Limb (tissue), 2 donors: ENCODE results near the gene LSM7.
"Not testable (repeated sequence)": the region's sequence is repeated elsewhere in the genome, so short reads cannot be mapped to it uniquely, and the experiment has no call there.

ENCODE experiments used
- DNase-seq, 2 donors: peaks; one replicate each; pipeline ENCODE4 v3.0.0-alpha.2; 2016; ENCODE audit errors: extremely low spot score in 2 of 2

LSM7 gene

DNA sequence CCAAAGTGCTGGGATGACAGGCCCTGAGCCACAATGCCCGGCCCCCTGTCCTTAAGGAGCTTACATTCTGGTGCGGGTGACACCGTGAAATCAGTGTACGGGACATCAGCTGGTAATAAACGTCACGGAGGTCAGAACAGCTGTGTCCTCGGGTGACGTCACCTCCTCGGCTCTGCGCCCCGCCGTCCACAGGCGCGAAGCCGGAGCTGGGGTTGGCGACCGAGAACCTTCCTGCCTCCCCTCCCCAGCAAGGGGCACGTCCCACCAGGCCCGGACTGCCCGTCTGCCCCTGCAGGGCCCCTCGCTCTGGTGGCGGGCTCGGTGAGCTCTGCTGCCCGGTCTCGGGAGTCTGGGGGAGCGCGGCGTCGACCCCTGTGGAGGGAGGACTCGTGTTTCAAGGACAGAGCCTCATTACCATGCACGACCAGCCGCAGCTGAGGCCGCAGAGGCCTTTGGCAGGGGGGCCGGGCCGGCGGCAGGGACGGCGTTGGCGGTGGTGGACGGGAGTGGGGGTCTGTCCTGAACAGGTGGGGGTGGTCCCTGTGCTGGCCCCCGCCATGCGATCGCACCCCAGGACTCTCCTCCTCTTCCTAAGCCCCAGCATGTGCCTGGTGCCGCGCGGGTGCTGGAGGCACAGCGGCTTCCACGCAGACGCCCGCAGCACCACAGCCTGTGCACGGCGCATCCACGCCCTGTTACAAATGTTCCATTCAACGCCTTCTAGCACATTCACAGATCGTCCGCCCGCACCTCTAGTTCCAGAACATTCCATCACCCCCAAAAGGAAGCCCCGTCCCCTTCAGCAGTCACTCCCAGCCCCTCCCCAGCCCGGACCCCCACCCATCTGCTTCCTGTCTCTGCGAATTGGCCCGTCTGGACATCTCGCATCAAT is 25.8 kb downstream of the LSM7 start:
- DNase-seq = peak; percentile 30 to 75

DNA sequence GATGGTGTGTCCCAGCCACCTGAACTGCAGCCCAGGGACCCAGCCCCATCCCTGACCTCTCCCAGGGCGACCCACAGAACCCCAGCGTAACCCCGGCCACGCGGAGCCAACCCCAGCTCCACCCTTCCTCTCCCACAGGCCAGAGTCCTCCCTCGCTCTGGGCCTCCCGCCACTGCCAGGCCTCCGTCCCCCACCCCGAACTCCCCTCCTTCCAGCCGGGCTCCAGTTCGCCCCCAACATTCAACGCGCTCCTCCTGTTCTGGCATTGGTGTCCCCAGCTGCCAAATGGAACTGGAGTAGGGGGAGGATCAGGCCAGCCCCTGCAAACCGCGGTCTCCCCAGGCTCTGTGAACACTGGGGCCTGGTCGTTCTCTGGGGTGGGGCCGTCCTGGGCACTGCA is 27.9 kb downstream of the LSM7 start:
- no peak for DNase-seq

DNA sequence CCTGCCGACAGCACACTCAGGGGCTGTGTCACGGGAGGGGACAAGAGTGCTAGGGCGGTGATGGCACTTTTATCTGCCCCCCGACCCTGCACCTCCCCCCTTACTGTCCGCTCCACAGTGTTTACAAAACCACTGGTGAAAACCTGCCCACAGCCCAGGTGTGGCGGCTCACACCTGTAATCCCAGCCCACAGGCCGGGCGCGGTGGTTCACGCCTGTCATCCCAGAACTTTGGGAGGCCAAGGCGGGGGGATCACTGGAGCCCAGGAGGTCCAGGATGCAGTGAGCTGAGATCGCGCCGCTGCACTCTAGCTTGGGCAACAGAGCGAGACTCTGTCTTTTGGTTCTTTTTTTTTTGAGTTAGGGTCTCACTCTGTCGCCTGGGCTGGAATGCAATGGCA is 32.2 kb downstream of the LSM7 start:
- no peak for DNase-seq

DNA sequence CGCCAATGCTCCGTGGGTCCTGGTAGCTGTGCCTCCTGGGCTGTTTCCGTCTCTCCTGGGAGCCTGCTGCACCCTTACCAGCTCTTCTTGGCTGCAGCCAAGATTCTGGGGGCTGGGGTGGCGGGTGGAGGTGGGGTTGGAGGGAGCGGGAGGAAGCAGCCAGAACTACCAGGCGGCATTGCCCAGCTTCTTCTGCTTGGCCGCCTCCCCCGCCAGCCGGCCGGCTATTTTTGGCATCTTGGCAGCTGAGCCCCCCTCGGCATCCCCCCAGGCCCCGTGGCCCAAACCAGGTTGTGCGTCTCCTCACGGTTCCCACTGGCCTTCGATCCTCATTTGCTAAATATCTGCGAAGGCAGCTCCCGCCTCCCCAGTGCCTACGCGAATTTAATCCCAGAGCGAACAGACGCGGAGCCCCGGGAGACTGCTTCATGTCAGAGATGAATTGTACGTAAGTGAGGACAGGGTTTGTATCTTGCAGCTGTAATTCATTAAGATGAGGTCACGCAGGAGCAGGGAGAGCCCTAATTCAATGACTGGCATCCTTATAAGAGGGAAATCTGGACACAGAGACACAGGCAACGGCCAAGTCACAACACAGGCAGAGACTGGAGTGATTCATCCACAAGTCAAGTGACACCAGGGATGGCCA is 33.6 kb downstream of the LSM7 start:
- no peak for DNase-seq

DNA sequence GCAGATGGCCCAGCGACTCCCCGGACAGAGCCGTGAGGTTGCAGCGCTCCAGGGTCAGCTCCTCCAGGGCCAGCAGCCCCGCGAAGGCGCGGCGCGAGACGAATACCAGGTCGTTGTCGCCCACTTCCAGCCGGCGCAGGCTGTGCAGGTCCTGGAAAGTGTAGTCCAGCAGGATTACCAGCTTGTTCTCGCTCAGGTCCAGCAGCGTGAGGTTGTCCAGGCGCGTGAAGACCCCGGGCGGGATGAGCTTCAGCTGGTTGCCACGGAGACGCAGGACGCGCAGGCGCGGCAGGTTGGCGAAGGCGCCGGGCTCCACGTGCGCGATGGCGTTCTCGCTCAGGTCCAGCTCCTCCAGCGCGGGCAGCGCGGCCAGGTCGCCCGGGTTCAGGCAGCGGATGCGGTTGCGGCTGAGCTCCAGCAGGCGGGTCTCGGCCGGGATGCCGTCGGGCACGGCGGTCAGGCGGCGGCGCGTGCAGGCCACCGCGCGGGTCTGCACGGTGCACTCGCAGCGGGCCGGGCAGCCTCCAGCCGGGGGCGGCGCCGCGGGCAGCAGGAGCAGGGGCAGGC is 37.1 kb downstream of the LSM7 start:
- DNase-seq = peak in 1 of 2 donors; percentile 71

DNA sequence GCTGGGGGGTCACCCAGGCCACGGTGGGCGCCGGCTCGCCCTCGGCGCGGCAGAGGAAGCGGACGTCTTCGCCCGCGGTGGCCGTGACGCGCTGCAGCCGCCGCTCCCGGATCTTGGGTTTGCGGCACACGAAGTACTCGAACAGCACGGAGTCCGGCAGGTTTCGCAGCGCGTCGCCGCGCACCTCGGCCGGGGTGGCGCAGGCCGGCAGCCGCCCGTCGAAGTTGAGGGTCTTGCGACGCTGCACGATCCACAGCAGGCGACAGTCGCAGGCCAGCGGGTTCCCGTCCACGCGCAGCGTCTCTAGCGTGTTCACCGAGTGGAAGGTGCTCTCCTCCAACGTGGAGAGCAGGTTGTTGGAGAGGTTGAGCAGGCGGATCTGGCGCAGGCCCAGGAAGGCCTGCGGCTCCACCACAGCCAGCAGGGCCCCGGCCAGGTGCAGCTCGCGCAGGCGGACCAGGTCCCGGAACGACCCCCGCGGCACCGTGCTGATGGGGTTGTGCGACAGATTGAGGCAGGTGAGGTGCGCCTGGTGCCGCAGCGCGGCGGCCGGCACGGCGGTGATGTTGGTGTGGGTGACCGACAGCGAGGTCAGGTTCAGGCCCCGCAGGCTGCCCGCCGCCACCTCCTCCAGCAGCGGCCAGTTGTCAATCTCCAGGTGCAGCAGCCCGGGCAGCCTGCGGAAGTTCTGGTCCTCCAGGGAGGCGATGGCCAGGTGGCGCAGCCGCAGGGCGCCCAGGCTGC is 37.8 kb downstream of the LSM7 start:
- DNase-seq = no peak

DNA sequence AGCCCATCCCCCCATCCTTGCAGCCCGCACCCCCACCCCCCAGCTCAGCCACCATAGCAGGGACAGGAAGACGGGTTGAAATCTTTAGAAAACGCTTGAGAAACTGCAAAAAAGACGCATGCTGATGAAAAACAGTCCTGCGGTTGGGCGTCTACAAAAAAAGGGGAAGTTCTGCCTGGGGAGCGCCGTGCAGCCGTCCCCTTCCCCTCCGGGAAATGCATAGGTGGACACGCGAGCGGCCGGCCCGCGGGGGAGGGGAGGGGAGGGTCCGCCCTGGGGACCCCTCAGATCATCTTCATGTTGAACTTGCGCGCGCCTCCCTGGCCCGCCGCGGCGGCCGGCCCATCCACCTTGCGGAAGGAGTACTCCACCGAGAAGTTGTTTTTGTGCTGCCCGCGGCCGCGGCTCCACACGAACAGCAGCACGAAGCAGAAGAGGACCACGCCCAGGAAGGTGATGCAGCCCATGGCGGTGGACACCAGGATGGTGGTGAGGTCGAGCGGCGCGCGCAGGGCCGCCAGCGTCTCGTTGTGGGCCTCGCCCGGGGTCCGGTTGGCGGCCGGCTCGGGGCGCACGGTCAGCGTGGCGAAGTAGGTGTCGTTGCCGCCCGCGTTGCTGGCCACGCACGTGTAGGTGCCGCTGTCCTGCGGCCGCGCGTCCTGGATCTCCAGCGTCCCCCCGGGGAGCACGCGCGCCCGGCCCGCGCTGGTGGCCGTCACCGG is 38.5 kb downstream of the LSM7 start:
- no peak for DNase-seq

DNA sequence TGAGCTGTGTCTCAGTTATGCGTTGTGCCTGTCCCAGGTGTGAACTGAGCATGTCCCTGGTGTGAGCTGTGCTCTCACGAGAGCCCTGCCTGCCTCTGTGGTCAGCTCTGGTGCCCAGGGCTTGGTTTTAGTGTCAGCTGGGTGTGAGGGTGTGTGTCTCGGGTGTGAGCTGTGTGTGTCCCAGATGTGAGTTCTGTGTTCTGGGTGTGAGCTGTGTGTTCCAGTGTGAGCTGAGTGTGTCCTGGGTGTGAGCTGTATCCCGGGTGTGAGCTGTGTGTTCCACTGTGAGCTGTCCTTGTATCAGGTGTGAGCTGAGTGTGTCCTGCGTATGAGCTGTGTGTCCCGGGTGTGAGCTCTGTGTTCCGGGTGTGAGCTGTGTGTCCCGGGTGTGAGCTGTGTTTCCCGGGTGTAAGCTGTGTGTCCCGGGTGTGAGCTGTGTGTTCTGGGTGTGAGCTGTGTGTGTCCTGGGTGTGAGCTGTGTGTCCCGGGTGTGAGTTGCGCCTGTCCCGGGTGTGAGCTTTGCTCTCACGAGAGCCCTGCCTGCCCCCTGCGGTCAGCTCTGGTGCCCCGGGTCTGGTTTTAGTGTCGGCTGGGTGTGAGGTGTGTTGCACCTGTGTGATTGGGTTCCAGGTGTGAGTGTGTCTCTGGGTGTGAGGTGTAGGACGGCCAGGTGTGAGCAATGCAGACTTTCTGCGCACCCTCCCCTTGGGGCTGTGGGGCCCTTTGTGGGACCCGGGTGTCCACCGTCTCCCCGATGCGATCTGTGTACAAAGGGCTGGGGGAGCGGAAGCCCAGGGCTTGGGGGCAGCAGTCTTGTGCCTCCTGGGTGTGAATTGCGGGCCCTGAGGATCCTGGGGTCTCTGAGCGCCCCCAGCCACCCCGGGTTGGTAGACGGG is 39.3 kb downstream of the LSM7 start:
- no peak for DNase-seq

DNA sequence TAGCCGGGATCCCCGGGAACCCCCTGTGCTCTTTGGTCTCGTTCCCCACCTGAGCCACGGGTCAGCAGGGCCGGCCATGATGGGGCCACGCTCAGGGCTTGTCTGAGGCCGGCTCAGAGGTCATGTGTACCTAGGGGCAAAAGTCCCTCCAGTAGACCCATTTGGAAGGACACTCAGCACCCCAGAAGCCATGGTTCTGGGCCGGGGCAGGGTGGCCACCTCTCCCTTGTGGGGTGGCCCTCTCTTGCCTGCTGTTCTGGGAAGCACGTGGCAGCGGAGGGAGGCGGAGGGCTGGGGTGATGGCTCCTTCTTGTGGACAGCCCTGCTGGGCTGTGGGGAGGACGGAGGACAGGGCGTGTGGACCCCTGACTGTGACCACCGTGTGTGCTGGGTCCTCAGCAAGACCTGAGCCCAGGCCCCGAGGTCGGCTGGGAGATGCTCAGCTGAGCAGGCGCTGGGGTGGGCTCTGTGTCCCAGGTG is 40.0 kb downstream of the LSM7 start:
- no peak for DNase-seq

DNA sequence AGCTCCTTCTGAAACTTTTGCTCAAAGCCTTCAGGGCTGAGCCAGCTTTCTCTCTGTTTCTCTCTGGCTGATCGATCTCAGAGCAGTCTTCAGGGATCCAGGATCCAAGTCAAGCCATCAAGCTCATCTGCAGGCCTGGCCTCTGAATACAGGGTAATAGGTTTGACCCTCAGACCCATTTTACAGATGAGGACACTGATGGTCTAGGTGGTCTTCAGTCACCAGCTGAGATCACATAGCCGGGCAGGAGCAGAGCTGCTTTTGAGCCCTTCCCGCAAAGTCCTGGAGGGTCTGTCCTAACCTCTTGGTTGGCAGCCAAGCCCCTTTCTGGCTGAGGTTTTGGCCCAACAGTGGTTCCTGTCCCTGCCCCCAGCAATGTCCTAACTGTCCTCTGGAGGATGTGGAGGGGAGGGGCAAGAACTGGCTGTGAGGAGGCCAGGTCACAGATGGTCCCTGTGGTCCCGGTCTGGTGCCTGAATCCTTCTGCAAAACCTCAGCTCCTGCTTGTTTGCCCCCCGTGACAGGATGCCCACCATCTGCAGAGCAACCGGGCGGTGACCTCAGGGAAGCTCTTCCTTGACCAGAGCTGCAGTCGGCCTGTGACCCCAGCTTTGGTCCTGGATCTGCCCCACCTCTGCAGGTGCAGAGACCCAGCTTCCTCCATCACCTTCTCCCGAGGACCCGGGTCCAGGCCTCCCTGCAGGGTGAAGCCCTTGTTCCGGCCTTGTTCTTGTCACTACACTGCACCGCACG is 40.6 kb downstream of the LSM7 start:
- no peak for DNase-seq

DNA sequence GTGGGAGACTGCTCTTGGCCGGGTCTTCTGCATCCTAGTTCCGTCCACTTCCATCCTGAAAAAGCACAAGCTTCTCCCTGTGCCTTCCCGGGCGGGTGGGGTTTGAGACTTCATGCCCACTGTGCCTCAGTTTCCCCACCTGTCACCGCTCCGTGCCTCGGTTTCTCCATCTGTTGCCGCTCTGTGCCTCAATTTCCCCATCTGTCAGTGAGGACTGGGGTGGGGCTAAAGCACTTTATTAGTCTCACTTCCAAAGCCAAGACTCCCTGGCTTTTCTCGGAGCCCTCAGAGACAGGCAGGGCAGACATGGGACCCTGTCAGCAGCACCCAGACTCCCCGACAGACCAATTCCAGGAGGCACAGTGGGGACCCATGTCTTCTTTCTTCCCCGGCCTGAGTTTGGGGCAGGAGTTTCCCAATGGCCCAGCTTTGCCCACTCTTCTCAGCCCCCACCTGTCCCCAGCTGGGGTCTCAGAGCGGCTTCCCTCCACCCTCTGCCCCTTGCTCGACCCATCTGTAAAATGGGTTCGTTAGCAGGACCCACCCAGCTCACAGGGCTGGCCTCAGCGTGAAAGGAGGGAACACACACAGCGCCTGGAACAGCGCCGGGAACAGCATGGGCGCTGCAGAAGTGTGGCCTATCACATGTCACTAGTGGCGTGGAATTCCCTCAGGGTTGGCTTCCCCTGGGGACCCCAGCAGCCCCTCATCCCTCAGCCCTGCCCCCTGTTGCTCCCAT is 41.8 kb downstream of the LSM7 start:
- no peak for DNase-seq

DNA sequence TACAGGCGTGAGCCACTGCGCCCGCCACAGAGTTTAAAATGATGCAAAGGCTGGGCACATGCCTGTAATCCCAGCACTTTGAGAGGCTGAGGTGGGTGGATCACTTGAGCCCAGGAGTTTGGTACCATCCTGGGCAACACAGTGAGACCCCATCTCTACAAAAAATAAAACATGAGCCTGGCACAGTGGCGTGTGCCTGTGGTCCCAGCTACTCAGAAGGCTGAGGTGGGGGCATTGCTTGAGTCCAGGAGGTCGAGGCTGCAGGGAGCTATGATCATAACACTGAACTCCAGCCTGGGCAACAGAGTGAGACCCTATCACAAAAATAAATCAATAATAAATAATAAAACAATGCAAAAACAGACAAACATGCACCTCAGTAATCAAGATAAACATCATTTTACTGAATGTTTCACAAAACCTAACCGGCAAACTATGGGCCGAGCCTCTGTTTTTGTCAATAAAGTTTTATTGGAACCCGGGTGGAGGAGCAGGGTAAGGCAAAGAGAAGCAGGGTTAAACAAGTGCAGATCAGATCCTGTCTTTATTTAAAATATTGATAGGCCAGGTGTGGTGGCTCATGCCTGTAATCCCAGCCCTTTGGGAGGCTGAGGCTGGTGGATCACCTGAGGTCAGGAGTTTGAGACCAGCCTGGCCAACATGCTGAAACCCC is 44.4 kb downstream of the LSM7 start:
- no peak for DNase-seq

DNA sequence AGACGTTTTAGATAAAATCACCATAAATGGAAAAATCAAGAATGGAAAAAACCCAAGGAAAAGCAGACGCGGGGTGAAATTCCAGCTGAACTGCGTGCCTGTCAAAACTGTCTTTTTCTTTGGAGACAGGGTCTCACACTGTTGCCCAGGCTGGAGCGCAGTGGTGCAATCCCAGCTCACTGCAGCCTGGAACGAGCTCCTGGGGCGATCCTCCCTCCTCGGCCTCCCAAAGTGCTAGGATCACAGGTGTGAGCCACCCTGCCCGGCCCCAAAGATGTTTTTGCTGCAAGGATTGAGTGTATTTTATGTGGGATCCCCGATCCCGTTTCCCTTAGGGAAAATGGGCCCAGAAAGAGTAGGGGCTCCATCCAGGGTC is 45.5 kb downstream of the LSM7 start:
- no peak for DNase-seq

DNA sequence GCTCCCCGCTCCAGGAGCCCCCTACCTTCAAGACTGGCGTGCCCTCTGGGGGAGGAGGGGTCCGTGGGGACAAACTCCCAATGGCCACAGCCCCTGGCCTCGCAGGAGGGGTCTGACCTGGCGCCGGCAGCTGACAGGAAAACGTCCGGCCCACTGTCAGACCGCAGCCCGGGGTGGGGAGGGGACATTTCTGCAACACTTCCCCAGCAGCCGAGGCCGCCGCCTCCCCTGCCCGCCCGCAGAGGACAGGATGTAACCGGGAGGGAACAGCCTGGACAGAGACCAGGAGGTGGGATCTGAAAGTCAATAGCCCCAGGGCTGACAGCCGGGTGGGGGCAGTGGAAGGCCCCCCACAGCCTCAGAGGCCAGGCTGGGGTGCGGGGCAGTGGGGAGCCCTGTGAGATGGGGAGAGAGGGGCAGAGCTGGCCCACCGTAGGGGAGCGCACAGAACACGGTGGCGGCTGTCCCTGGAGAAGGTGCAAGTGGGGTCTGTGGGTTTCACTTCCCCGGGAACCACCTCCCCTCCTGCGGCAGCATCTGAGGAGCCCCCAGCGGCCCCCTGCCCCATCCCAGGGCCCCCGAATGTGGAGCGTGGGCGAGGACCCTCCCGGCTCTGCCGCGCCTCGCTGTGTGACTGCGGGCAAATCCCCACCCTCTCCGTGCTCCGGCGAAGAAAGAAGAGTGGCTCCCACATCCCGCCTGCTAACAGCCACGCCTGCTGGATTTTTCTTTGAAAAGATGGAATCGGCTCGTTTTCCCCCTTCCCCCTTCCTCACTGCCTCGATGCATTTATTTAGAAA is 46.1 kb downstream of the LSM7 start, which contains the start of gene PEAK3:
TSS of gene PEAK3 (minus strand) at position 114 of the 800 bp plus-strand sequence. CDS start 1,244 bp downstream, outside the sequence.
- DNase-seq = peak; percentile 40 to 70

DNA sequence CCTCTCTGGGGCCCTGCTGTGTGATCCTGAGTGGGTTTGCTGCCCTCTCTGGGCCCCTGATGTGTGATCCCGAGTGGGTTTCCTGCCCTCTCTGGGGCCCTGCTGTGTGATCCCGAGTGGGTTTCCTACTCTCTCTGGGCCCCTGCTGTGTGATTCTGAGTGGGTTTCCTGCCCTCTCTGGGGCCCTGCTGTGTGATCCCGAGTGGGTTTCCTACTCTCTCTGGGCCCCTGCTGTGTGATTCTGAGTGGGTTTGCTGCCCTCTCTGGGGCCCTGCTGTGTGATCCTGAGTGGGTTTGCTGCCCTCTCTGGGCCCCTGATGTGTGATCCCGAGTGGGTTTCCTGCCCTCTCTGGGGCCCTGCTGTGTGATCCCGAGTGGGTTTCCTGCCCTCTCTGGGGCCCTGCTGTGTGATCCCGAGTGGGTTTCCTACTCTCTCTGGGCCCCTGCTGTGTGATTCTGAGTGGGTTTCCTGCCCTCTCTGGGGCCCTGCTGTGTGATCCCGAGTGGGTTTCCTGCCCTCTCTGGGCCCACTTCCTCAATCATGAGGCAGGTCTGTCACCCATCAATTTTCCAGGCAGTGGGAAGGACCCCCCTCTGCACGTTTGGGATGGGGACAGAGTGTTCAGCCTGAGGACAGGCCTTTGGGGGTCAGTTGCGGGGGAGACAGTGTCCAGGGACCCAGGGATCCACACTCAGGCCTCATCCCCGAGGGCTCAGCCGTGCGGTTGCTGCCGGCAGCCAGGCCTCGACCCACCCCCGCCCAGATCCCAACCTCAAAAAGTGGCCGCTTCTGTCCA is 46.9 kb downstream of the LSM7 start:
- not testable (repeated sequence) for DNase-seq

DNA sequence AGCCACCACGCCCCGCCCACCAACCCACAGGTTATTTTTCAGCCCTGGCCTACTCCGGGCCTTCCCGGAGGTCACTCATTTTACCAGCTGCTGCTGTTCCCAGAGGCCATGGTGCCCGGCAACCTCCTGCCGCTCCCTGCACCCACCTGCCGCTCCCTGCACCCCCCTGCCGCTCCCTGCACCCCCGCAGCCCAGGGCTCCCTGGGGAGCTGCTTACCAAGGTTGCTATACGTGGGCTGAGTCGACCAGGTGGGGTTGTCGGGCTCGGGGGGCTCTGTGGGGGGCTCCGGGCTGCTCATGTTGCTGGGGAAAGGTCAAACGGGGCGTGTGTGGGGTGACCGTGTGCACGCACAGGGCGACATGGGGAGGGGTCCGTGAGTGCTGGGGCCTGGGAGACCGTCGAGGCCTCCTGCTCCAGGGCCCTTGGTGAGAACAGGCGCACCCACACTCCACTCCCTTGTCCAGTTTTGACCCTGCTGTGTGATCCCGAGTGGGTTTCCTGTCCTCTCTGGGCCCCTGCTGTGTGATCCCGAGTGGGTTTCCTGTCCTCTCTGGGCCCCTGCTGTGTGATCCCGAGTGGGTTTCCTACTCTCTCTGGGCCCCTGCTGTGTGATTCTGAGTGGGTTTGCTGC is 47.6 kb downstream of the LSM7 start:
- DNase-seq = no peak
